Colon (tissue), 2 donors: ENCODE results near the gene CASK.
"Not testable (repeated sequence)": the region's sequence is repeated elsewhere in the genome, so short reads cannot be mapped to it uniquely, and the experiment has no call there.

ENCODE experiments used
- FAIRE-seq: peaks from 2 replicates; lab custom pipeline; 2012; peaks lifted over from hg19 to GRCh38; lab: Jason Lieb, UNC
- donor health status: control.
- donor health status: control.

The CASK gene

GRCh38 chrX:41730081-41730480 lies 193.3 kb downstream of the CASK start:
- FAIRE-seq: peak; percentile 73

GRCh38 chrX:41728125-41728524 lies 195.2 kb downstream of the CASK start:
- FAIRE-seq: no peak

GRCh38 chrX:41723826-41724225 lies 199.5 kb downstream of the CASK start, which contains the start of gene GPR82:
Gene GPR82 (plus strand): TSS chrX:41724181. CDS start chrX:41727027, 2,846 bp downstream.
- no peak for FAIRE-seq

- FAIRE-seq: peak; percentile 24
These were observed 200.3 kb downstream of the CASK start for GRCh38 chrX:41722816-41723618.

- no peak for FAIRE-seq
These were observed 201.1 kb downstream of the CASK start for GRCh38 chrX:41722214-41722613.

- FAIRE-seq: no peak
These were observed 201.8 kb downstream of the CASK start for GRCh38 chrX:41721590-41721989.

GRCh38 chrX:41720125-41720779 lies 203.1 kb downstream of the CASK start:
- no peak for FAIRE-seq

- not testable (repeated sequence) for FAIRE-seq
These were observed 203.7 kb downstream of the CASK start for GRCh38 chrX:41719610-41720009.

GRCh38 chrX:41718481-41719235 lies 204.7 kb downstream of the CASK start:
- no peak for FAIRE-seq

GRCh38 chrX:41716767-41717473 lies 206.4 kb downstream of the CASK start:
- FAIRE-seq: no peak

- no peak for FAIRE-seq
These were observed 207.1 kb downstream of the CASK start for GRCh38 chrX:41716222-41716621.

GRCh38 chrX:41711021-41711667 lies 212.2 kb downstream of the CASK start:
- FAIRE-seq: no peak

GRCh38 chrX:41708486-41708885 lies 214.9 kb downstream of the CASK start:
- FAIRE-seq: no peak

- no peak for FAIRE-seq
These were observed 216.1 kb downstream of the CASK start for GRCh38 chrX:41707218-41707617.

GRCh38 chrX:41705680-41706374 lies 217.5 kb downstream of the CASK start:
- no peak for FAIRE-seq

GRCh38 chrX:41705042-41705441 lies 218.3 kb downstream of the CASK start:
- no peak for FAIRE-seq

- FAIRE-seq: no peak
These were observed 219.8 kb downstream of the CASK start for GRCh38 chrX:41703574-41704029.

GRCh38 chrX:41695426-41695825 lies 227.9 kb downstream of the CASK start:
- FAIRE-seq: no peak

GRCh38 chrX:41693024-41693423 lies 230.3 kb downstream of the CASK start:
- FAIRE-seq: no peak

- FAIRE-seq: no peak
These were observed 231.1 kb downstream of the CASK start for GRCh38 chrX:41692162-41692749.

- no peak for FAIRE-seq
These were observed 233.6 kb downstream of the CASK start for GRCh38 chrX:41689711-41690110.
